ENCODE data around the gene RAP1GAP.

The RAP1GAP gene

GRCh38 chr1:21700094-21700493 lies 30.9 kb upstream of the RAP1GAP start:
- H3K9me3 ChIP-seq (ENCODE audit: severe bottlenecking), result no peaks in the 10 kb centered on the region
- peaks cover 40% of the 10 kb centered on the region for H3K36me3 ChIP-seq
- no peaks in the 10 kb centered on the region for H3K27me3 ChIP-seq (ENCODE audit: insufficient read depth, low read depth, severe bottlenecking)
- DNase-seq, result no peak
- no peak overlapping the region for H3K27ac ChIP-seq
- no peak for TF ChIP-seq CTCF (IDR thresholded peaks at IDR 0.05; ENCODE audit: low read depth, low read length)
- H3K4me3 ChIP-seq (ENCODE audit: low read depth, low read length), result no peak overlapping the region

- Histone ChIP-seq H3K4me3 (ENCODE audit: low read depth, low read length) (no peak overlapping the region), H3K27ac (no peak overlapping the region), H3K9me3 (ENCODE audit: severe bottlenecking) (no peaks in the 10 kb centered on the region), H3K27me3 (ENCODE audit: insufficient read depth, low read depth, severe bottlenecking) (no peaks in the 10 kb centered on the region), H3K36me3 (peaks cover 46% of the 10 kb centered on the region)
- TF ChIP-seq CTCF (IDR thresholded peaks at IDR 0.05; ENCODE audit: low read depth, low read length), result no peak
- no peak for DNase-seq
Observed at GRCh38 chr1:21696931-21697330, 27.8 kb upstream of the RAP1GAP start.

- no peak for TF ChIP-seq CTCF (IDR thresholded peaks at IDR 0.05; ENCODE audit: low read depth, low read length)
- H3K4me3 ChIP-seq (ENCODE audit: low read depth, low read length), result no peak overlapping the region
- no peak overlapping the region for H3K27ac ChIP-seq
- DNase-seq, result no peak
- no peaks in the 10 kb centered on the region for H3K9me3 ChIP-seq (ENCODE audit: severe bottlenecking)
- peaks cover 40% of the 10 kb centered on the region for H3K36me3 ChIP-seq
- H3K27me3 ChIP-seq (ENCODE audit: insufficient read depth, low read depth, severe bottlenecking), result no peaks in the 10 kb centered on the region
Observed at GRCh38 chr1:21693732-21694131, 24.6 kb upstream of the RAP1GAP start.

- peaks cover 51% of the 10 kb centered on the region for H3K36me3 ChIP-seq
- TF ChIP-seq CTCF (IDR thresholded peaks at IDR 0.05; ENCODE audit: low read depth, low read length), result no peak
Observed at GRCh38 chr1:21691739-21692138, 22.6 kb upstream of the RAP1GAP start.

GRCh38 chr1:21689661-21690372 lies 20.7 kb upstream of the RAP1GAP start:
- no peaks in the 10 kb centered on the region for H3K27me3 ChIP-seq (ENCODE audit: insufficient read depth, low read depth, severe bottlenecking)
- H3K27ac ChIP-seq, result no peak overlapping the region
- DNase-seq, result no peak
- H3K36me3 ChIP-seq, result peaks cover 56% of the 10 kb centered on the region
- no peaks in the 10 kb centered on the region for H3K9me3 ChIP-seq (ENCODE audit: severe bottlenecking)
- TF ChIP-seq CTCF (IDR thresholded peaks at IDR 0.05; ENCODE audit: low read depth, low read length), result no peak
- no peak overlapping the region for H3K4me3 ChIP-seq (ENCODE audit: low read depth, low read length)

More at GRCh38 chr1:21691739-21692138, 22.6 kb upstream of the RAP1GAP start:
- DNase-seq, result no peak
- no peaks in the 10 kb centered on the region for H3K27me3 ChIP-seq (ENCODE audit: insufficient read depth, low read depth, severe bottlenecking)
- H3K9me3 ChIP-seq (ENCODE audit: severe bottlenecking), result no peaks in the 10 kb centered on the region
- no peak overlapping the region for H3K27ac ChIP-seq
- no peak overlapping the region for H3K4me3 ChIP-seq (ENCODE audit: low read depth, low read length)

GRCh38 chr1:21687081-21687529 lies 17.9 kb upstream of the RAP1GAP start:
- peaks cover 40% of the 10 kb centered on the region for H3K36me3 ChIP-seq
- no peak for TF ChIP-seq CTCF (IDR thresholded peaks at IDR 0.05; ENCODE audit: low read depth, low read length)
- H3K27me3 ChIP-seq (ENCODE audit: insufficient read depth, low read depth, severe bottlenecking), result no peaks in the 10 kb centered on the region
- DNase-seq, result no peak
- no peak overlapping the region for H3K4me3 ChIP-seq (ENCODE audit: low read depth, low read length)
- H3K9me3 ChIP-seq (ENCODE audit: severe bottlenecking), result no peaks in the 10 kb centered on the region
- H3K27ac ChIP-seq, result no peak overlapping the region

Data from WERI-Rb-1 (cell line).